ENCODE measurements around the gene TARDBP.
"Not testable (repeated sequence)": the region's sequence is repeated elsewhere in the genome, so short reads cannot be mapped to it uniquely, and the experiment has no call there.

The TARDBP gene

DNA sequence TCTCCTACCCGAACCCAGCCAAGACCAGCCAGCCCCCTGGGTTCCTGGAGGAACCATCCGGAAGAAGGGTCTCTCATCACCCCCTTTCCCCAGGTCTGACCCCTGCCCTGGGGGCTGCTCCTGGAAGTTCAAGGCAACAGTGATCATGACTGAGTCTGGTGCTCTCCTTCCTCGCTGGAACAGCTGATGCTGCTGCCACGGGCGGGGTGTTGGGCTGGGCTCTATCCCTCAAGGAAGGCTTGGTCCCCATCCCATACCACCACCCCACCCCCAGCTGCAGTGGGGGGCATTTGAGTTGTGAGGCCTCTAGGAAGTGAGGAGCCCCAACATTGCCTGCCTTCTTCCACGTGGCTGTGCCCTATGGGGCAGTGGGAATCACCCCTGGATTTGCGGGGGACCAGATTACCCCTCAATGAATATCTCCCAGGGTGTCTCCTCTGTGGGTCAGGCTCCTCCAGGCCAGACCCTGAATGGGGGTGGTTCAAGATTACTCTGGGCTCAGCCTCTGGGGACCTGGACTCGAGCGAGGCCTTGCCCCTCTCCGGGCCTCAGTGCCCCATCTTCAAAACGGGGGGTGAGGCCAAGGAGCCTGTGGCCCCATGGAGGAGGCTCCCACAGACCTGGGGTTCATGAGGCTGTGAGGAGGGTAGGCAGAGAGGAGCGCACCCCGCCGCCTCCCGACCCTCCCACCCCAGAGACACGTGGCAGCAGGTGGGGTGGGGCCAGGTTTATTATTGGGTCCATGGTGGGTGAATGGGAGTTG lies 31.8 kb downstream of the TARDBP start:
- no peak for DNase-seq

DNA sequence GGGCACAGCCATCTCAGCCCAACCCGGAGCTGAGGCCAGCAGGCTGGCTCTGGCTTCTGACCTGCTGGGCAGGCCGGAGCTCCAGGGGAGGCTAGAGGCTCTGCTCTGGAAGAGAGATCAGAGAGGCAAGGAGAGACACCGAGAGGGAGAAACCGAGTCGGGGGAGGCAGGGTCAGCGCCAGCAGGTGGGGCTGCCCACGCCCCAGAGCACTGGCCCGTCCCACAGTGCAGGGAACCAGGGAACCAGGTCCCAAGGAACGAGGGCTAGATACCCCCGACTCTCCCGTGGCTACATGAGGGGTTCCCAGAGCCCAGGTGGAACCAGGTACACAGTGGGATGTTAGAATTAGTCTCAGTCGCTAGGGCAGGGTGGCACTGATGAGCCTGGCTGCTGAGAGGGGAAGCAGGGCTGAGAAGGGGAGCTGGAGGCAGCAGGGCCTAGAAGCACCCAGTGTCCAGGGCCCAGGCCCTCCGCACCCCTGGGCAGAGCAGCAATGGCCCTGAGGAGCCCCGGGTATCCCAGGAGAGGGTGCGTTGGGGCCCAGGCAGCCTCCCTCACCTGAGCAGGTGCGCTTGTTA lies 32.5 kb downstream of the TARDBP start:
- no peak for DNase-seq

DNA sequence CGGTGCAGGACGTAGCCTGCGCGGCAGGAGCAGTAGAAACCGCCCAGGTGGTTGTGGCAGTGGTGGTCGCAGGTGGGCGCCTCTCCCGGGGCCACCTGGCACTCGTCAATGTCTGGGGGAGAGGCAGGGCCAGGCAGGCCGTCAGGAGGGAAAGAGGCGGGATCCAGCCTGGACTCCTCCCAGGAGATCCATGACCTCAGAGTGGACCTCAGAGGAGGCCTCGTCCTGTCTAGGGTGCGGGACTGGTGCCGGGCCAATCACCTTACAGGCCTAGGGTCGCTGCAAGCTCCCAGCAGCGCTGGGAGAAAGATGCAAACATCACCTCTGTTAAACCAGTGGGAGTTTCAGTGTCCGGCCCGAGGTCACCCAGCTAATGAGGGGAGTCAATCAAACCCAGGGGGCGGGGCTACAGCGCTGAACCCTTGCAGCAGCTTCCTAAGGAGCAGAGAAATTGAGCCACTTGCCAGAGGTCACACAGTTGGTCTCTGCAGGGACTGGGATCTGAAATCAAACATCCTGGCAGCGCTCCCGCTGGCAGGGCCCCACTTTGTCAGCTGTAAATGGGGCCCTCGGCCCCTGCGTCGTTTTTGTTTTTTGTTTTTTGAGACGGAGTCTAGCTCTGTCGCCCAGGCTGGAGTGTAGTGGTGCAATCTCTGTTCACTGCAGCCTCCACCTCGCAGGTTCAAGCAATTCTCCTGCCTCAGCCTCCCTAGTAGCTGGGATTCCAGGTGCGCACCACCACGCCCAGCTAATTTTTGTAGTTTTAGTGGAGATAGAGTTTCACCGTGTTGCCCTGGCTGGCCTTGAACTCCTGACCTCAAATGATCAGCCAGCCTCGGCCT lies 33.2 kb downstream of the TARDBP start:
- DNase-seq, result no peak

DNA sequence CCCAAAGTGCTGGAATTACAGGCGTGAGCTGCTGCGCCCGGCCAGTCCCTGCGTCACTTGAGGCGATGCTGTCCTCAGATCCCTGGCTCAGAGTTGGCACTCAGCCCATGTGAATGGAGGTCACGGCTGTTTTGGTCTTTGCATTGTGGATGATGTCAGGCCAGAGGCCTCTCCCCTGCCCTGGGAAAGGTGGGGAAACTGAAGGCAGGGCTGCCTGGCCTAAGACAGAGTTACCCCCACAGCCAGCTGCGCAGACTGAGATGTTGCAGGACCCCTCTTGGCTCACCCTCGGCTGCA lies 33.8 kb downstream of the TARDBP start:
- DNase-seq, result no peak

DNA sequence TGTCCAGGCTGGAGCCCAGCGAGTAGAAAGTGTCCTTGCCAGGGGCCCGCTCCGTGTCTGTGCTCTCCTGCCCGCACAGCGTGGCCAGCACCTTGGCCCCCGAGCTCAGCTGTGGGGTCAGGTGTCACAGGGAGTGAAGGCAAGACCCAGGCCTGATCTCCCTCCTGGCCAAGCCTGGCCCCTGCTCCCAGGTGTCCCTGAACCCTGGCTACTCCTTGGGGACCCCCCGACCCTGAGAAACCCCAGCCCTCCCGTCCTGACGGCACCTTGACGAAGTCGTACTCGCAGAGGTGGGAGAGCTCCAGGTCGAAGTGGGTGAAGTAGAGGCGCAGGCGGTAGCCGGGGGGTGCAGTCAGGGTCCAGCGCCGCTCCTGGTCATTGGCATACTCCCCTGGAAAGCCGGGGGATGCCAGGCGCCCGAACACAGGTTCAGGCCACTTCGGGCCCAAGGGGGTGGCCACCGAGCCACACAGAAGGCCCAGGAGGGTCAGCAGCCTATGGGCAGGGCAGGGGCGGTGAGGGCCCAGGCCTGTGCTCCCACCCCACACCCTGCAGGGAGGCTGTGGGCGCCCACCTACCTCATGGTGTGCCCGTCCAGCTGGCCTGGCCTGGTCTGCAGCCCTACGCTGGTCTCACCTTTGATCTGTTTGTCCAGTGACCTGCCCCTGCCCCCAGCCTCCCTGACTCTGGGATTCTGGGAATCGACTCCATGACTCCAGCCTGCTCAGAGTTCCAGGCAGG lies 34.3 kb downstream of the TARDBP start, which contains the start of gene MASP2:
MASP2 (minus strand) TSS at position 615 of the 741 bp plus-strand sequence; CDS start at position 583, 32 bp downstream.
- DNase-seq, result no peak

DNA sequence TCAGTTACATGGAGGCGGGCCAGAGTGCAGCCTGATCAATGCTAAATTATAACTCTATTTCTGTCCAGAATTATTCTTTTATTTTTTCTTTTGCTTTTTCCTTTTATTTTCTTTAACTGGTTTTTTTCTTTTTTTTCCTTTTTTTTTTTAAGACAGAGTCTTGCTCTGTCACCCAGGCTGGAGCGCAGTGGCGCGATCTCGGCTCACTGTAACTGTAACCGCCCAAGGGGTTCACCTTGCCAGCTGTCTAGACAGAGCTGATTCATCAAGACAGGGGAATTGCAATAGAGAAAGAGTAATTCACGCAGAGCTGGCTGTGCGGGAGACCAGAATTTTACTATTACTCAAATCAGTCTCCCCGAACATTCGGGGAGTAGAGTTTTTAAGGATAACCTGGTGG lies 38.7 kb downstream of the TARDBP start:
- not testable (repeated sequence) for DNase-seq

DNA sequence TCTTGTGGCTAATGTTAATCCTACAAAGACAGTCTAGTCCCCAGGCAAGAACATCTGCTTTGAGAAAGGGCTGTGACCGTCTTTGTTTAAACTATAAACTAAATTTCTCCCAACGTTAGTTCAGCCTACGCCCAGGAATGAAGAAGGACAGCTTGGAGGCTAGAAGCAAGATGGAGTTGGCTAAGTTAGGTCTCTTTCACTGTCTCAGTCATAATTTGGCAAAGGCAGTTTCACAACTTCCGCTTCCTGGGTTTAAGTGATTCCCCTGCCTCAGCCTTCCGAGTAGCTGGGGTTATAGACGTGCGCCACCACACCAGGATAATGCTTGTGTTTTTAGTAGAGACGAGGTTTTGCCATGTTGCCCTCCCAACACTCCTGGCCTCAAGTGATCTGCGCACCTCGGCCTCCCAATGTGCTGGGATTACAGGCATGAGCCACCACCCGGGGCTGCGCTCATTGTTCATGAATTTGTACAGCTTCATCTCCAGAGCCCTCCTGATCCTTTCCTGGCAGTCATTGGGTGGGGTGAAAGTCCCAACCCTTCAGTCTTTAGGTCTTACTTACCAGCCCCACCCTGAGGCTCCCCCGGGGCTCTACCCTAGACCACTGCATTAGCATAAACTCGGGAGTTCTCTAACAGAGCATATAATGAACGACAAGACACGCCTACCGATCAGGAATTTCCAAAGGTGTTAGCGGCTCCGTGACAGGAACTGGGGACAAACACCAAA lies 39.5 kb downstream of the TARDBP start:
- no peak for DNase-seq

DNA sequence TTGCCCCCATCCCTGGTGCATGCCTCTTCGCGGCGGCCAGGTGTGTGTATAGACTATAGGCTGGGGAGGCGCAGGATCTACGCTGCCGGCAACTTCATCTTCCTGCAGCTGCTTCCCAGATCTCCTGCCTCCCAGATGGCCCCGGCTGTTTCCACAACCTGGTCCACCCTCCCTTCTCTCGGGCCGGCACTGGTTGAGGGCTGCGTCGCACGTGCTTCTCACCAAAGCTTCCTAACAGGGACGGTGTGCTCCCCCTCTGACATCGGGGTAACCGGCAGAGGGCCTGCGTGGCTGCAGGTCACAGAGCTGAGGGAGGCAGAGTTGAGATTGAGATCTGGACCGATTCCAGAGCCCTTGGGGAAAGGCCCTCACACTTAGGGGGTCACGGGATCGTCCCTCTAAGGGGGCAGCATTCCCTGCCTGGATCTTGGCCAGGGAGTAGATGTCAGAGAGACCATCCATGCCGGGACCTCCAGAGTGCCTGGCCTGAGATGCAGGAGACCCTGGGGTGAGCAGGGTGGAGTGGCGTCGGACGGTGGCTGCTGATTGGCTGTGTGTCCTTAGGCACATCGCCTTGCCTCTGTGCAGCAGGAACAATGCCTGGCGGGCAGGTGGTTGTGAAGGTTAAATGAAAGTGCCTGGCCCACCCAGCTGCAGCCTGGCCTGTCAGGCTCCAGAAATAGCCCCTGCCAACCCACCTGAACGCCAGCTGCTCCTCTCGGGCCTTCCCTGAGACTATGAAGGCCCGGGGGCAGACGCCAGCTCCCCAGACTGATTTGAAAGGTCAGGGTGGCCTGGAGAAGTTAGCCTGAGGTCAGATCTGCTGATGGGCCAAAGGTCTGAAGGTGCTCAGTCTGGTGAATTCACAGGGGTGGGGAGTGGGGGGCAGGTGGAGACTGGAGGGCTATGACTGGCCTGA lies 40.6 kb downstream of the TARDBP start:
- no peak for DNase-seq

DNA sequence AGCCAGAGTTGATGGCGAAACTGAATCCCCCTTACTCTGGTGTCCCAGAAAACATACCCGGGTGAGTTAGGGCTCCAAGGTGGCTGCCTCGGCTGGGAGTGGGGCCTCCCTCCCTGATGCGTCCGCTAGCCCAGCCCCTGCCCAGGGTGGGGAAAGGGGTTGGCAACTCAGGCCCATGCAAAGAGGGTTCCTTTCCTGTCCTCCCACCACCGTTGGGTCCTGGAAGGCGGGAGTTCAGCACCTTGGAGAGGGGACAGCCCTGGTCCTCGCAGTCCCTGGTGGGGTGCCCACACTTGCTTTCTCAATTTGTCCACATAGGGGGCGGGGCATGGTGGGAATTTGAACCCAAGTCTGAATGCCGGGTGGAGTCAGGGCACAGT lies 41.3 kb downstream of the TARDBP start:
- no peak for DNase-seq

DNA sequence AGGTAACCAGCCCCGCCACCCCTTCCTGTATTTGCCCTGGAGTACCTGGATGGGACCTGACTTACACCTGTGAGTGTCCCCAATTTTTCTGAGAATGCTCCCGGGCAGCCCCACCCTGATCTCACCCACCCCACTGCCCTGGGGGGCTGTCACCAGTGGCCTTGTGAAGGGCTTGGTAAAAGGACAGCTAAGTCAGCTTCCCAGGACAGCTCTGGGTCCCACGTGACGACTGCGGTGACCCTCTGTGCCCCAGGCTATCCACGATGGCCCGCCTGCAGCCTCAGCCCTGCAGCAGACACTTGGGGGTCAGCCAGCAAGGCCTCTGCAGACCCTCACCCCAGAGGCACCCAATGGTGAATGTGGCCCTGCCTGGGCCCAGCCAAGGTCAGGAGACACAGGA lies 41.7 kb downstream of the TARDBP start:
- no peak for DNase-seq

DNA sequence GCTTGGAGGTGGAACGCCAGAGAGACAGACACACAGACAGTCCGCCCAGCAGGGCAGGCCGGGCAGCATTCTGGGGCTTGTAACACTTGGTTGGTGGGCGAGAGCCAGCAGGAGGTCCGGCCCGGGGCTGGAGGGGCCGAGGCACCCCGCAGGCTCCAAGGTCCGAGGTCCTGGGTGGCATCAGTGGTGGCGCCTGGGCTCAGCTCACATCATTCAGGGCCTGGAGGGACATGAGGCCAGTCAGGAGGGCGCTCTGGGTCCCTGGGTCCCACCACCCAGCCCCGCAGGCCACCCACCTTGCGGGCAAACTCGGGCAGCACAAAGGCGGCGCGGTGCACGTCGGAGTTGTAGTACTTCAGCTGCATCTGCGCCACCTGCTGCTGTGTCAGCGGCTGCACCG lies 42.2 kb downstream of the TARDBP start:
- no peak for DNase-seq

DNA sequence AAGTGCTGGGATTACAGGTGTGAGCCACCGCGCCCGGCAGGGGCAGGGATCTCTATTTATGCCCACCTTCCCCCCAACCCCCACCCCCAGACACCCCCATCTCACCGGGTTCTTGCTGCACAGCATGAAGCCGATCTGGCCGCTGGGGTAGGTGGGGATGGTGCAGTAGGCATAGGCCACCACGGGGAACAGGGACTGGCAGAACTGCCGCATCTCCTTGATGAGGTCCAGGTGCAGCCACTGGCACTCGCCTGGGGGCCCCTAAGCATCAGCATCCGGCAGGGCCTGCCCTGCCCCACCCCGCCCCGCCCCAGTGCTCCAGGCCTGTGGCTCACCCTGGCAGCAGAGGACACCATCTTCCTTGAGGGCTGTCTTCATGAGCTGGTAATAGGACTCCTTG lies 43.2 kb downstream of the TARDBP start:
- no peak for DNase-seq

DNA sequence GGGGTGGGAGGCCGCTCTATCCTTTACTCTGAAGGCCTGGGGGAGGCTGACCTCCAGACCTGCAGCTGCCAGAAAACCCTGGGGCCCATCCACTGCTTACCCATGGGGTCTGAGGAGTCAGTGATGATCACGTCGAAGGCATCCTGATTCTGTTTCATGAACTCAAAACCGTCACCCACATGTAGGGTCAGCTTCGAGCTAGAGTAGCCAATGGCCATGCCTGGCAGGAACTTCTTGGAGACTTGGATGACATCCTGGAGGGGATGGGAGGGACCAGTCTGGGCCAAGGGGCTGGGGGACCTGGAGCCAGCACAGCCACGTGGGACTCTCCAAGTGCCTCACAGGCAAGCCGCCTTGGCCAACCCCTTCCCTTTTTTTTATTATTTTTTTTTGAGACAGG lies 44.0 kb downstream of the TARDBP start:
- no peak for DNase-seq

DNA sequence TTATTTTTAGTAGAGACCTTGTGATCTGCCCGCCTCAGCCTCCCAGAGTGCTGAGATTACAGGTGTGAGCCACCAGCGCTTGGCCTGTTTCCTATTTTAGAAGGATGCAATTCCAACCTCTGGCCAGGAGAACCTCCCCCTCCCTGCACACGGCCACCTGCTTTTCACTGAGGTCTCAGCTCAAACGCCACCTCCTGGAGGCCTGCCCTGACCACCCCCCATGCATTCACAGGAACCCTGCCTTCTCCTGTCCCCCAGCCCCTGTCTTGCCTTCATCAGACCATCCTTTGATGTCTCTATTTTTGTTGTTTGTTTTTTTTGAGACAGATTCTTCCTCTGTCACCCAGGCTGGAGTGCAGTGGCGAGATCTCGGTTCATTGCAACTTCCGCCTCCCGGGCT lies 45.0 kb downstream of the TARDBP start:
- DNase-seq, result no peak

DNA sequence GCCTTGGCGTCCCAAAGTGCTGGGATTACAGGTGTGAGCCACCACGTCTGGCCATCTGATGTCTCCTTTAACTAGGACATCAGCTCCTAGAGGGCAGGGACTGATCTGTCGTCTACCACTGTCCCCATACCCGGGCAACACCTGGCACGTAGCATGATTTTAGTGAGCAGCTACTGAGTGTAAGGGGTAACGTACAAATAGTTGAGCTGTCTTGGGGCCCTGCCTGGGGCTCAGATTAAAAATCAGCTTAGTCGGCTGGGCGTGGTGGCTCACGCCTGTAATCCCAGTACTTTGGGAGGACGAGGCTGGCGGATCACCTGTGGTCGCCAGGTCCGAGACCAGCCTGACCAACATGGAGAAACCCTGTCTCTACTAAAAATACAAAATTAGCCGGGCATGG lies 45.6 kb downstream of the TARDBP start:
- no peak for DNase-seq

DNA sequence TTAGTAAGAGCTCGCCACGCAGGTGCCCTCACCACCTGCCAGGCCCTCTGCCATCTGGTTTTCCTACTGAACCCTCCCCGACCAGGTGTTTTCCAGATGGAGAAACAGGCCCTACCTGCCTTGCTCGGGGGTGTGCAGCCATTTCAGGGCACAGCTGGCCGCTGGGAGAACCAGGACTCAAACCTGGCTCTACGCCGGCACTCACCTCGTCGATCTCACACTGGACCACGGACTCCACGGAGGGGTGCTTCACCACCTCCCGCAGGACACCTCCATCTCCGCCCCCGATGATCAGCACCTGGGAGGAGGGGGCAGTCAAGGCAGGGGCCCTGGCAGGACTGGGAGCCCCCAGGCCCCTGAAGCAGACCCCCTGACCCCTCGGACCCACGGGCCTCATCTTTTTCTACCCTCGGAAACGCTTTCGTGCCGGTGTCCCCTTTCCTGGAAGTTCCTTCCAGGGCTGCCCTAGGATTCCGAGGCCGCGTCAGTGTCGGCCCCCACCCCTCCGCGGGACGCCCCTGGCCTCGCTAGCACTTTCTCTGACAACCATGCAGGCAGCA lies 46.2 kb downstream of the TARDBP start:
- DNase-seq, result no peak

DNA sequence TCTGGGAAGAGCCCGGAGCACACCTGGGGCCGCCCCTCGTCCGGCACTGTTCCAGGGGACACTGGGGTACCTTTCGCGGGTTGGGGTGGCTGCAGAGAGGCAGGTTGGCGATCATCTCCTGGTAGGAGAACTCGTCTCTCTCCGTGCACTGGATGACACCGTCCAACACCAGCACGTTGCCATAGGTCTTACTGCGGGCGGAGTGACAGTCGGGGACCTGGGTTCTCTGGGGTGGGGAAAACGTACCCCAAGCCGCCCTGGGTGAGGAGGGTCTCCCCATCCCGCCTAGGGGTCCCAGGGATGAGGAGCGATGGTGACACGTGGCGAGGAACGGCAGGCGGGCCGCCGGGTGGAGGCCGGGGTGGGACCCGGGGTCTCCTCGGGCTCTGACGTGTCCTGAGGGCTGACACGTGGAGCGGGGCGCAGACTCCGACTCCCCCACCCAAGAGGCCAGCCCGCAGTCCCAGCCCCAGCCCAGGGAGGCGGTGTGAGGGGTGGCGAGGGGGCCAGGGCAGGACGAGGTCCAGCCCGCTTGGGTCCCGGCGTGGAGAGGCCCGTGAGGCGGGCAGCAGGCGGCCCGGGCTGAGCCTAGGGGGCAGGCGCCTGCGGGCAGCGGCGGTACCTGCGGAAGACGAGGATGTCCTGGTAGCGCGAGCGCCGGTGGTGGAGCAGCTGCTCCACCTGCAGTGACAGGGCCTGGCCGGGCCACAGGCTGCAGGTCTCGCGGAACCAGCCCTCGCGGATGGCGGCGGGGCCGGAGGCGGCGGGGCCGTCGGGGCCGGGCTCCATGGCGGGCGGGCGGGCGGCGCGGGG lies 46.9 kb downstream of the TARDBP start:
- DNase-seq, result no peak

DNA sequence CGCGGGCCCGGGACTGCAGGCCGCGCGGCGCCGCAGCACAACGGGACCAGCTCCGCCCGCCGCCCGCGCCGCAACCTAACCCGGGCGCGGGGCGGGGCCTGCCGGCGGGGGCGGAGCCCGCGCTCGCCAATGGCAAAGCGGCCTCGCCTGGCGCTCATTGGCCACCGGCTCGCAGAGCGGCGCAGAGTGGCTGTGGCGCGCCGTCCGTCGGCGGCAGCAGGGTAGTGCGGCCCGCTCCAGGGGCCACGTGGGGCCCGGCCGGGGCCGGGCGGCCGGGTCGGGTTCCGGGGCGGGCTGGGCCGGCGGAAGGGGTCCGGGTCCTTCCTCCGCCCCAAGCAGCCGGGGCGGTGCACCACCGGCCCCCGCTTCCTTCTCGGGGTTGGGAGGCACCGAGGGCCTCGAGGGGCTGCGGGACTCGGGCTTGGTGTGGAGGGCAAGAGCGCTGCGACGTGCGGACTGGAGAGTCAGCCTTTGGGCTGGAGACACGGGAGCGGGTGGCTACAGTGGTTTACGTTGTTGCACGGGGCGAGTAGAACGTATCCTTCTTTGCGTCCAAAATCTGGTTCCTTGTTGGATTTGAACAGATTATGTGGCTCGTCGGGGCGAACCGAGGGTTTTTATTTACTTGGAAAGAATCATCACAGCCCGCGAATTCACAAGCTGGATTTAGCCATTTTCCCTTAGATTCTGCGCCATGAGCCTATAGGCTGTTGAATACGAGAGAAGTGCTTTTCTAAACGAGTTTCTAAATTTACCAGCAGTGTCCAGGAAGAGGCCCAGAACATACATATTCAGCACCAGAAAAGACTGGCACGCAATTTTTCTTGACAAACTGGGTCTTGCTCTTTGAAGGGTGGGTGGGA lies 47.7 kb downstream of the TARDBP start, which contains the start of gene SRM:
SRM (minus strand) TSS at position 51 of the 863 bp plus-strand sequence. CDS start 75 bp downstream, outside the sequence.
- peak; percentile 43 for DNase-seq

All from cortex of kidney (tissue), 1 donor.